Smooth muscle cell (in vitro differentiated cells): ENCODE results near the gene TSHR. TPM values are rescaled to one million over a fixed set of nuclear protein-coding genes. Genes with fewer than 3 reads are reported as not detected.

Experiments
- DNase-seq: peaks from one replicate; lab custom pipeline; 2025; ENCODE audit not compliant: unreplicated experiment; lab: John Stamatoyannopoulos, UW
- H2AFZ ChIP-seq: fragments of 200-600 bp; sonication (generic); 2 replicates; pipeline ENCODE4 v1.6.0; 2016; ENCODE audit warnings: antibody characterized with exemption, low read depth, mild to moderate bottlenecking
- H3F3A ChIP-seq: fragments of 200-600 bp; sonication (generic); 2 replicates; pipeline ENCODE4 v1.6.0; 2017; ENCODE audit warnings: antibody characterized with exemption, low read depth
- H3K27ac ChIP-seq: fragments of 200-600 bp; sonication (generic); 2 replicates; pipeline ENCODE4 v1.5.1; 2016; ENCODE audit warnings: low read depth, mild to moderate bottlenecking
- H3K27me3 ChIP-seq: fragments of 200-600 bp; sonication (generic); 2 replicates; pipeline ENCODE4 v1.6.1; 2016; ENCODE audit warnings: low read depth, mild to moderate bottlenecking
- H3K36me3 ChIP-seq: fragments of 200-600 bp; sonication (generic); 2 replicates; pipeline ENCODE4 v1.5.1; 2016; ENCODE audit warnings: low read depth
- H3K4me1 ChIP-seq: fragments of 200-600 bp; sonication (generic); 2 replicates; pipeline ENCODE4 v1.5.1; 2016; ENCODE audit warnings: low read depth
- H3K4me2 ChIP-seq: fragments of 200-600 bp; sonication (generic); 2 replicates; pipeline ENCODE4 v1.6.0; 2016; ENCODE audit warnings: mild to moderate bottlenecking
- H3K4me3 ChIP-seq: fragments of 200-600 bp; sonication (generic); 2 replicates; pipeline ENCODE4 v1.5.1; 2016; ENCODE audit warnings: mild to moderate bottlenecking
- H3K79me2 ChIP-seq: fragments of 200-600 bp; sonication (generic); 2 replicates; pipeline ENCODE4 v1.6.0; 2016; ENCODE audit warnings: low read depth, mild to moderate bottlenecking
- H3K9ac ChIP-seq: fragments of 200-600 bp; sonication (generic); 2 replicates; pipeline ENCODE4 v1.6.0; 2016; ENCODE audit warnings: low read depth
- H3K9me3 ChIP-seq: fragments of 200-600 bp; sonication (generic); replicated peaks from 2 replicates; pipeline ENCODE4 v1.5.1; 2016; ENCODE audit warnings: low read depth
- H4K20me1 ChIP-seq: fragments of 200-600 bp; sonication (generic); 2 replicates; pipeline ENCODE4 v1.6.0; 2016; ENCODE audit warnings: low read depth
- WGBS: methylation state at CpG from one replicate; pipeline ENCODE4 v1.1.7; 2016; ENCODE audit warnings: low lambda C conversion rate; 5-methylcytosine and 5-hydroxymethylcytosine counted together
- polyA plus RNA-seq: library from polyadenylated mRNA; unstranded; fragments of >200 nt; fragmentation: Nextera tagmentation; extraction: Ambion mirVana; gene quantifications from 2 replicates; pipeline ENCODE4 v1.2.1, GENCODE V29; 2016
- total RNA-seq: library from RNA; depleted of rRNA; stranded (reverse); fragments of >200 nt; gene quantifications from 2 replicates; pipeline ENCODE4 v1.2.3, GENCODE V29; 2014
- TF ChIP-seq, protein P1 (sequence below): fragments of 200-600 bp; sonication (generic); IDR thresholded peaks from 2 replicates; pipeline ENCODE4 v1.5.1; 2017; ENCODE audit warnings: borderline replicate concordance, mild to moderate bottlenecking, antibody characterized with exemption; ENCODE audit not compliant: insufficient read depth, poor library complexity, severe bottlenecking

Gene TSHR
- total and polyA plus RNA-seq, 2 experiments from 2014 or later = not detected

DNA sequence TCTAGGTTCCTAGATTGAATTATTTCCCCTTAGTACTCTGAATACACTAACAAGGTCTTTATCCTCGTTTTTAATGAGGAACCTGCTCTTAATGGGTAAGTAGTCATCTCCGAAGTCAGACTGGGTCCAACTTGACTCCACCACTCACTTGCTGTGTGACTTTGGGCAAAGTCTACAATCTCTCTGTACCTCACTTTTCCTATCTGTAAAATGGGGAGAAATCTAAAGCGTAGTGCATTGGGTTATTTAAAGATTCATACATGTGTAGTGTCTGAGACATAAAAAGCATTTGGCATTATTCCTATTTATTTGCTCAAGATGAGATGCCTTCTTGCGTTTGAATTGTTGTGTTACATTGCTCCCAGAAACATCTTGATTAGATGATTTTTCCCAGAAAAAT lies 213.8 kb downstream of the TSHR start:
- no peak for DNase-seq
- peak overlapping the region; percentile 94 for H3K4me2 ChIP-seq
- H2AFZ ChIP-seq = peak overlapping the region; percentile 87
- H3K9ac ChIP-seq = peak overlapping the region; percentile 76
- peaks cover 5% of the 10 kb centered on the region for H3K4me1 ChIP-seq
- H3K4me3 ChIP-seq = peak overlapping the region; percentile 65
- TF ChIP-seq, protein P1, sequence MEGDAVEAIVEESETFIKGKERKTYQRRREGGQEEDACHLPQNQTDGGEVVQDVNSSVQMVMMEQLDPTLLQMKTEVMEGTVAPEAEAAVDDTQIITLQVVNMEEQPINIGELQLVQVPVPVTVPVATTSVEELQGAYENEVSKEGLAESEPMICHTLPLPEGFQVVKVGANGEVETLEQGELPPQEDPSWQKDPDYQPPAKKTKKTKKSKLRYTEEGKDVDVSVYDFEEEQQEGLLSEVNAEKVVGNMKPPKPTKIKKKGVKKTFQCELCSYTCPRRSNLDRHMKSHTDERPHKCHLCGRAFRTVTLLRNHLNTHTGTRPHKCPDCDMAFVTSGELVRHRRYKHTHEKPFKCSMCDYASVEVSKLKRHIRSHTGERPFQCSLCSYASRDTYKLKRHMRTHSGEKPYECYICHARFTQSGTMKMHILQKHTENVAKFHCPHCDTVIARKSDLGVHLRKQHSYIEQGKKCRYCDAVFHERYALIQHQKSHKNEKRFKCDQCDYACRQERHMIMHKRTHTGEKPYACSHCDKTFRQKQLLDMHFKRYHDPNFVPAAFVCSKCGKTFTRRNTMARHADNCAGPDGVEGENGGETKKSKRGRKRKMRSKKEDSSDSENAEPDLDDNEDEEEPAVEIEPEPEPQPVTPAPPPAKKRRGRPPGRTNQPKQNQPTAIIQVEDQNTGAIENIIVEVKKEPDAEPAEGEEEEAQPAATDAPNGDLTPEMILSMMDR = no peak
- WGBS = 85% methylated on average over 4 of the region's 4 CpGs
- no peaks in the 10 kb centered on the region for H4K20me1 ChIP-seq
- H3K36me3 ChIP-seq = no peaks in the 10 kb centered on the region
- no peaks in the 10 kb centered on the region for H3K9me3 ChIP-seq
- no peaks in the 10 kb centered on the region for H3K79me2 ChIP-seq
- no peak overlapping the region for H3K27ac ChIP-seq
- H3F3A ChIP-seq = no peaks in the 10 kb centered on the region
- H3K27me3 ChIP-seq = no peaks in the 10 kb centered on the region

DNA sequence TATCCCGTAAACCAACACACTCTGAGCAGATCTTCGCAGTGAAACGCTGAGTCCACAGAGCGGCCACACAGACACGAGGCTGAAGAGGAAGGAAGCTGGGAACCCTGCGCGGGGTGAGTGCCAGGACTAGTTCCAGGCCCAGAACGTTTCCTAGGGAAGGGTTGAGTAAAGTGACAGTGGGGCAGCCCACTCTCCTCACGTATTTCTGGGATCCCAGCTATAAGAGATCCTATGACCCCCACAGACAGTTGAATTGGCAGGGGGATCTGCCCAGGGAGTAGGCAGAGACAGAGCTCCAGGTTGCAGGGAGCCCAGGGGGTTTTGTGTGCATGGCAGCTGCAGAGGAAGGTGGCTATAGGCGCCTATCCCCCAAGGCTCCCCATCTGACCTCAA lies 214.3 kb downstream of the TSHR start:
- peak overlapping the region; percentile 94 for H3K4me2 ChIP-seq
- 33% methylated on average over 10 of the region's 10 CpGs for WGBS
- TF ChIP-seq, protein P1 = no peak
- no peaks in the 10 kb centered on the region for H3K9me3 ChIP-seq
- H3K9ac ChIP-seq = peak overlapping the region; percentile 76
- peak overlapping the region; percentile 87 for H2AFZ ChIP-seq
- H3K4me3 ChIP-seq = peak overlapping the region; percentile 65
- no peaks in the 10 kb centered on the region for H4K20me1 ChIP-seq
- no peak overlapping the region for H3K27ac ChIP-seq
- H3K4me1 ChIP-seq = peaks cover 5% of the 10 kb centered on the region
- no peak for DNase-seq
- H3K79me2 ChIP-seq = no peaks in the 10 kb centered on the region
- H3F3A ChIP-seq = no peaks in the 10 kb centered on the region
- H3K36me3 ChIP-seq = no peaks in the 10 kb centered on the region
- no peaks in the 10 kb centered on the region for H3K27me3 ChIP-seq

DNA sequence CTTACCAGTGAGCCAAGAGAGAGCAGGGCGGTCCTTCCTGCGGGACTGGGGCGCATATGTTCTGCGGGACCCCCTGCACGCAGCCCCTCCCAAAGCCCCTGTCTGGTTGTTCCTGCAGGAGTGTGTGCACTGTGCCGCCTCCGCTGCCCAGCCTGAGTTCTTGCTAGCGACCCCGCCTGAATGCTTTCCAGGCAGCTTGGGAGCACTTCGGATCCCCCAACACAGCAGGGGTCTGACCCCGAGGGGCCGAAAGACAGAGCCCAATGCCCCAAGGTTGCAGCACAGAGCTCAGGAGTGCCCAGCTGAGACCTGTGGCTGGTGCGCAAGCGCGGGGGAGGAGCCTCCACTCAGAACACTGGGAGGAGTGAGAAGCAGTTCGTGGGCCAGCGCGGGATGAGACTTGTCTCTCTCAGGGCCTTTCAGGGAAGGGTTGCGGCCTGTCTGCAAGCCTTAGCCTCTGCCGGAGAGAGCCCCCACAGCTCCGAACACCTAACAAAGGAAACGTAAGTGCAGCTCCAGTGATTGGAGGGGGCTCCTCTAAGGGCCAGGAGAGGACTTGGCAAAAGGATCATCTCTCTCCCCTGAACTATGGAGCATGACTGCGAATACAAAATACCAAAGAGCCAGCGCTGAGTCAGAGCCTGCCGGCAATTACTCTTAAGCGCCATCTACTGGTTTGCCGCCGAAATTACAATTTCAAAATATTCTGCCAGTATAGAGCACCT lies 214.8 kb downstream of the TSHR start:
- Histone ChIP-seq H3F3A (no peaks in the 10 kb centered on the region), H3K9me3 (no peaks in the 10 kb centered on the region), H2AFZ (peak overlapping the region; percentile 87), H3K27ac (peak overlapping the region; percentile 85), H3K9ac (peak overlapping the region; percentile 76), H4K20me1 (no peaks in the 10 kb centered on the region), H3K4me3 (peak overlapping the region; percentile 65), H3K27me3 (no peaks in the 10 kb centered on the region), H3K4me2 (peak overlapping the region; percentile 94), H3K36me3 (no peaks in the 10 kb centered on the region), H3K4me1 (peaks cover 5% of the 10 kb centered on the region), H3K79me2 (no peaks in the 10 kb centered on the region)
- DNase-seq = peak; percentile 73
- 1% methylated on average over 28 of the region's 28 CpGs for WGBS
- TF ChIP-seq, protein P1 = peak; percentile 90

DNA sequence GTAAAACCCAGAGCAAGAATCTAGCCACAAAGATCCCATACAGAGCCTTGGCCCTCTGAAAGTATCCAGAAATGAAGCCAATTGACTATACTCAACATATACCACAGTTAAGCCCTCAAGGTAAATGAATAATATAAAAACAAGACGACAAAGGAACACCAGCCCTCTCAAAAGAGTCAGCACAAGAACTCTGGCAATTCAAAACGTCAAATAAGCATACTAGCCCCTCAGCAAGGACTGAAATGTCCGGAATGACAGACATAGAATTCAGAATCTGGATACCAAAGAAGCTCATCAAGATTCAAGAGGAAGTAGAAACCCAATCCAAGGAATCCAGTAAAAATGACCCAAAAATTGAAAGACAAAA lies 215.4 kb downstream of the TSHR start:
- H3K79me2 ChIP-seq = no peaks in the 10 kb centered on the region
- no peak overlapping the region for H3K9ac ChIP-seq
- 38% methylated on average over 3 of the region's 3 CpGs for WGBS
- no peaks in the 10 kb centered on the region for H3K9me3 ChIP-seq
- no peaks in the 10 kb centered on the region for H3K36me3 ChIP-seq
- no peak overlapping the region for H3K27ac ChIP-seq
- no peaks in the 10 kb centered on the region for H3K27me3 ChIP-seq
- H2AFZ ChIP-seq = no peak overlapping the region
- H4K20me1 ChIP-seq = no peaks in the 10 kb centered on the region
- no peak for DNase-seq
- H3F3A ChIP-seq = no peaks in the 10 kb centered on the region
- TF ChIP-seq, protein P1 = no peak
- peaks cover 5% of the 10 kb centered on the region for H3K4me1 ChIP-seq
- H3K4me2 ChIP-seq = no peak overlapping the region
- H3K4me3 ChIP-seq = no peak overlapping the region
